Upper lobe of right lung (tissue), 1 donor: ENCODE results near the gene TMEM51. TPM values are rescaled to one million over a fixed set of nuclear protein-coding genes. Genes with fewer than 3 reads are reported as not detected.

Source experiments
- ATAC-seq: fragments of 200-7000 bp; cut with Tn5 transposase; one replicate; pipeline ENCODE4 v1.9.1; 2020; ENCODE audit warnings: mild to moderate bottlenecking, moderate library complexity
- DNase-seq: peaks from one replicate; pipeline ENCODE4 v3.0.0-alpha.2; 2020
- H3K27ac ChIP-seq: fragments of 200-600 bp; one replicate; pipeline ENCODE4 v1.8.0; 2022
- H3K27me3 ChIP-seq: fragments of 200-600 bp; one replicate; pipeline ENCODE4 v1.8.0; 2022; ENCODE audit warnings: mild to moderate bottlenecking
- H3K36me3 ChIP-seq: fragments of 200-600 bp; one replicate; pipeline ENCODE4 v1.8.0; 2022
- H3K4me1 ChIP-seq: fragments of 200-600 bp; one replicate; pipeline ENCODE4 v1.8.0; 2022
- H3K4me3 ChIP-seq: fragments of 200-600 bp; one replicate; pipeline ENCODE4 v1.8.0; 2022; ENCODE audit warnings: mild to moderate bottlenecking
- H3K9me3 ChIP-seq: fragments of 200-600 bp; one replicate; pipeline ENCODE4 v1.8.0; 2022
- CTCF ChIP-seq: fragments of 200-600 bp; IDR thresholded peaks from one replicate; pipeline ENCODE4 v1.8.0; 2022; ENCODE audit warnings: antibody characterized with exemption
- intact Hi-C: fragments of 100-400 bp; cut with DNase I; formaldehyde crosslinking; loops from one replicate; pipeline ENCODE4 v1.11.0; 2022
- total RNA-seq: library from RNA; stranded (reverse); fragmentation: NEBNext Ultra II Directional; extraction: Animal tissue kit (Norgen Biotek cat#: 25700); gene quantifications from one replicate; pipeline ENCODE4 v1.2.1, GENCODE V29; 2021
- donor health status: DM: no; HTN: yes; CAD: no; lungs with severe emphysema.

TMEM51 gene
- total RNA-seq, 1 donor from 2014 or later: 14.7 TPM

GRCh38 chr1:15186846-15187151 lies 33.3 kb downstream of the TMEM51 start:
- TF ChIP-seq CTCF: no peak
- ATAC-seq (no peak), DNase-seq (peak; percentile 54)
- intact Hi-C loops: no loop called here
- H3K27ac ChIP-seq: no peak overlapping the region
- no peaks in the 10 kb centered on the region for H3K27me3 ChIP-seq
- H3K4me1 ChIP-seq: peaks cover 13% of the 10 kb centered on the region
- no peaks in the 10 kb centered on the region for H3K36me3 ChIP-seq
- no peaks in the 10 kb centered on the region for H3K9me3 ChIP-seq
- H3K4me3 ChIP-seq: no peak overlapping the region

- no peak for DNase-seq
- Histone ChIP-seq H3K9me3 (no peaks in the 10 kb centered on the region), H3K27ac (no peak overlapping the region), H3K36me3 (no peaks in the 10 kb centered on the region), H3K4me3 (no peak overlapping the region), H3K4me1 (peaks cover 13% of the 10 kb centered on the region), H3K27me3 (no peaks in the 10 kb centered on the region)
- intact Hi-C loops: no loop called here
- TF ChIP-seq CTCF: no peak
- no peak for ATAC-seq
Observed at GRCh38 chr1:15187175-15188129, 33.9 kb downstream of the TMEM51 start.

DNA sequence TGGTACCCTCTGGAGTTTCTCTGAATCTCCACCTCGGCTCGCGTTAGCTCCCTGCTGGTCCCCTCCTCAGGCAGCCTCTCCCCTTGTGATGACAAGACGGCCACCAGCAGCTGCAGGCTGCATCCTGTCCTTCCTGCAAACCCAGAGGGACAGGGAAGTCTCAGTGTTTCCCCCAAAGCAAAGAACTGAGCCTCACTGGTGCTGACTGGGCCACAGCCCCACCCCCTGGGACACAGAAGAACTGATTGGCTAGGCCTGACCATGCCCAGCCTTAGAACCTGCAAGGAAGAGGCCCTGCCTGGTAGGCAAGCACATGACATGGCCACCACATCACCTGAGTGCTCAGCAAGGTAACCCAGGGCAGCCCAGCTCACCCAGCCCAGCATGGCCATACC lies 34.6 kb downstream of the TMEM51 start:
- Histone ChIP-seq H3K4me1 (peaks cover 13% of the 10 kb centered on the region), H3K27ac (no peak overlapping the region), H3K4me3 (no peak overlapping the region), H3K9me3 (no peaks in the 10 kb centered on the region), H3K27me3 (no peaks in the 10 kb centered on the region), H3K36me3 (no peaks in the 10 kb centered on the region)
- DNase-seq (peak; percentile 50), ATAC-seq (peak; percentile 40)
- TF ChIP-seq CTCF: no peak
- intact Hi-C loops: no loop called here

- ATAC-seq (peak; percentile 11), DNase-seq (peak; percentile 21)
- no peaks in the 10 kb centered on the region for H3K36me3 ChIP-seq
- intact Hi-C loops: no loop called here
- peaks cover 13% of the 10 kb centered on the region for H3K4me1 ChIP-seq
- no peak for TF ChIP-seq CTCF
- no peak overlapping the region for H3K27ac ChIP-seq
- no peaks in the 10 kb centered on the region for H3K27me3 ChIP-seq
- H3K4me3 ChIP-seq: no peak overlapping the region
- H3K9me3 ChIP-seq: no peaks in the 10 kb centered on the region
Observed at GRCh38 chr1:15188678-15189077, 35.1 kb downstream of the TMEM51 start.

GRCh38 chr1:15189692-15190370 lies 36.3 kb downstream of the TMEM51 start:
- no peak for TF ChIP-seq CTCF
- no peak overlapping the region for H3K27ac ChIP-seq
- intact Hi-C loops: no loop called here
- no peaks in the 10 kb centered on the region for H3K9me3 ChIP-seq
- no peaks in the 10 kb centered on the region for H3K27me3 ChIP-seq
- H3K36me3 ChIP-seq: no peaks in the 10 kb centered on the region
- ATAC-seq (no peak), DNase-seq (peak; percentile 28)
- no peak overlapping the region for H3K4me3 ChIP-seq
- H3K4me1 ChIP-seq: peaks cover 13% of the 10 kb centered on the region
